ENCODE data around the gene RENBP.

- TF ChIP-seq, protein P1, sequence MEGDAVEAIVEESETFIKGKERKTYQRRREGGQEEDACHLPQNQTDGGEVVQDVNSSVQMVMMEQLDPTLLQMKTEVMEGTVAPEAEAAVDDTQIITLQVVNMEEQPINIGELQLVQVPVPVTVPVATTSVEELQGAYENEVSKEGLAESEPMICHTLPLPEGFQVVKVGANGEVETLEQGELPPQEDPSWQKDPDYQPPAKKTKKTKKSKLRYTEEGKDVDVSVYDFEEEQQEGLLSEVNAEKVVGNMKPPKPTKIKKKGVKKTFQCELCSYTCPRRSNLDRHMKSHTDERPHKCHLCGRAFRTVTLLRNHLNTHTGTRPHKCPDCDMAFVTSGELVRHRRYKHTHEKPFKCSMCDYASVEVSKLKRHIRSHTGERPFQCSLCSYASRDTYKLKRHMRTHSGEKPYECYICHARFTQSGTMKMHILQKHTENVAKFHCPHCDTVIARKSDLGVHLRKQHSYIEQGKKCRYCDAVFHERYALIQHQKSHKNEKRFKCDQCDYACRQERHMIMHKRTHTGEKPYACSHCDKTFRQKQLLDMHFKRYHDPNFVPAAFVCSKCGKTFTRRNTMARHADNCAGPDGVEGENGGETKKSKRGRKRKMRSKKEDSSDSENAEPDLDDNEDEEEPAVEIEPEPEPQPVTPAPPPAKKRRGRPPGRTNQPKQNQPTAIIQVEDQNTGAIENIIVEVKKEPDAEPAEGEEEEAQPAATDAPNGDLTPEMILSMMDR (conservative IDR thresholded peaks at IDR 0.05 in 1 of 2, IDR thresholded peaks at IDR 0.05 in 1 of 2; ENCODE audit: extremely low read depth in 1 of 2, insufficient read depth in 1 of 2, low read depth in 1 of 2, low read length in 2 of 2) = no peak
- TF ChIP-seq EZH2 (IDR thresholded peaks at IDR 0.05; ENCODE audit: borderline replicate concordance, low read length) = no peak
Measured at GRCh38 chrX:153934762-153935325, 9.6 kb downstream of the RENBP start, which contains the start of gene NAA10.

All from mammary epithelial cell (primary cell).